Skin epidermis (tissue), 12 donors: ENCODE results near the gene HNRNPA1.
"Not testable (repeated sequence)": the region's sequence is repeated elsewhere in the genome, so short reads cannot be mapped to it uniquely, and the experiment has no call there.

Experiments used
- H3K27ac ChIP-seq, 21 experiments: fragments of 200-600 bp; sonication (generic) in 11 of 21; one replicate each; pipeline ENCODE4 v1.5.0; 2020; ENCODE audit warnings: mild to moderate bottlenecking in 3 of 21, inconsistent platforms in 2 of 21, moderate library complexity in 2 of 21
- H3K4me3 ChIP-seq, 7 experiments: fragments of 200-600 bp; sonication (generic) in 2 of 7; one replicate each; pipeline ENCODE4 v1.5.0; 2020; ENCODE audit warnings: inconsistent platforms in 2 of 7, mild to moderate bottlenecking in 2 of 7, moderate library complexity in 1 of 7

The HNRNPA1 gene

GRCh38 chr12:54280468-54281260, at the start of gene HNRNPA1:
Gene HNRNPA1, plus strand, starts transcription at chr12:54280726. Its CDS starts 82 bp downstream, at chr12:54280808.
- peak within 1 kb of the TSS; percentile 35 to 97 (median 93) for H3K27ac ChIP-seq
- H3K4me3 ChIP-seq: peak within 1 kb of the TSS; percentile 50 to 90 (median 83)

DNA sequence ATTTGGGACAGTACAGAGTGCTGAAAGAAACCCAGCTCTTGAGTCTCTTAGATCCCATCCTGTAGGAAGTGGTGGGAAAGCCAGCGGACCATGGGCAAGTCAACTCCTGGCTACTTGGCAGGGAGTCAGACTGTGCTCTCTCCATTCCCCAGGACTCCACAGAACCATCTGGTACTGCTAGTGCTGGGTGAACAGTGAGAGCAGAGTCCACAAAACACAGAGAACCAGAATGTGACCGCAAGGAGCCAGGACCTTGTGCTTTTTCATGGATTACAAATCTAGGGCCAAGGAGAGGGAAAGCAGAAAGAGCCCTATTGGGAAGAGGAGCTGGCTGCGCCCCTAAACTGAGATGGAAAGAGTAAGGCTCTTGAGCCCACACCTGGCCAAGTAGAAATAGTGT, 49.3 kb upstream of the HNRNPA1 start:
- not testable (repeated sequence) for H3K4me3 ChIP-seq, H3K27ac ChIP-seq

- no peak overlapping the region for H3K27ac ChIP-seq
- no peak overlapping the region for H3K4me3 ChIP-seq
These were observed 47.7 kb upstream of the HNRNPA1 start for GRCh38 chr12:54232790-54233189.

DNA sequence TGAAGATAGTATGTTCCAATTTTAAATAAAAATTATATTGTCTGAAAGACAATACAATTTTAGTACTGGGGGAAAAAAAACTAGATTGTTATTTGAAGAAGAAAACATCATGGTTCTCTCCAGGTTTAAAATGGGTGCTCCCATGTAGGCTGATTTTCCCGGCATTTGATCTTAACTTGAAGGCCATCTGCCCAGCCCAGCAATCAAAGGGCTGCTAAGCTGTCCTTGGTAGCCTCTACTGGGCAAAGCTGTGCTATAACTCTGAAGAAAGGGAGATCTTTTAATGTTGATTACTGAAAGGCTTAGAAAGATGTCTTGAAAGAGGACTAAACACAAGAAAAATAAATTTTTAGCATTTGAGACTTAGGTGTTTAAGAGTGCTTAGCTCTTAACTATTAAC, 42.0 kb upstream of the HNRNPA1 start:
- H3K4me3 ChIP-seq: no peak overlapping the region

DNA sequence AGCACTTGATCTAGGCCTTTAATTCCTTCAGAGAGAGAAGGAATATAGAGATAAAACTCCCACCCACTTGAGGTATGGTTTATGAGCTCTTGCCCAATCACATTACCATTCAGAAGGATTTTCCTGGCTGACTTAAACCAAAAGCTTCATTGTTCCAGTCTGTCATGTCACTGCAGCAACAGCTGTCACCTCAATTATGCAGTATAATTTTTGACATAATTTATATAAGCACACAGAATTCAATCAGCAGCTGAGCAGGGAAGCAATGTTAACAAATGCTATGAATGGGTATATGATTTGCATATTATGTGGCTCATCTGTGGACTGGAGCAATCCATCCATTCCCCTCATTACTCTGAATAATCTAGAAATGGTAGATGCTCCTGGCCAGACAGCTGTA, 40.9 kb upstream of the HNRNPA1 start:
- H3K4me3 ChIP-seq: no peak overlapping the region
- H3K27ac ChIP-seq: peak overlapping the region in 2 of 21 experiments; percentile 12 to 18

More for the DNA sequence above, 42.0 kb upstream of the HNRNPA1 start:
- no peak overlapping the region for H3K27ac ChIP-seq

- no peak overlapping the region for H3K4me3 ChIP-seq
- H3K27ac ChIP-seq: peak overlapping the region in 3 of 21 experiments; percentile 12 to 18 (median 12)
These were observed 40.4 kb upstream of the HNRNPA1 start for GRCh38 chr12:54240129-54240528.

- Histone ChIP-seq H3K27ac (peak overlapping the region in 3 of 21 experiments; percentile 12 to 42 (median 24)), H3K4me3 (no peak overlapping the region)
These were observed 39.4 kb upstream of the HNRNPA1 start for GRCh38 chr12:54240971-54241588.

GRCh38 chr12:54246011-54246641, 34.4 kb upstream of the HNRNPA1 start:
- Histone ChIP-seq H3K27ac (no peak overlapping the region), H3K4me3 (no peak overlapping the region)

GRCh38 chr12:54249489-54249888, 31.0 kb upstream of the HNRNPA1 start:
- Histone ChIP-seq H3K4me3 (no peak overlapping the region), H3K27ac (no peak overlapping the region)

- no peak overlapping the region for H3K27ac ChIP-seq
- H3K4me3 ChIP-seq: no peak overlapping the region
These were observed 28.8 kb upstream of the HNRNPA1 start for GRCh38 chr12:54251667-54252284.

GRCh38 chr12:54253240-54253639, 27.3 kb upstream of the HNRNPA1 start:
- Histone ChIP-seq H3K27ac (no peak overlapping the region), H3K4me3 (no peak overlapping the region)

DNA sequence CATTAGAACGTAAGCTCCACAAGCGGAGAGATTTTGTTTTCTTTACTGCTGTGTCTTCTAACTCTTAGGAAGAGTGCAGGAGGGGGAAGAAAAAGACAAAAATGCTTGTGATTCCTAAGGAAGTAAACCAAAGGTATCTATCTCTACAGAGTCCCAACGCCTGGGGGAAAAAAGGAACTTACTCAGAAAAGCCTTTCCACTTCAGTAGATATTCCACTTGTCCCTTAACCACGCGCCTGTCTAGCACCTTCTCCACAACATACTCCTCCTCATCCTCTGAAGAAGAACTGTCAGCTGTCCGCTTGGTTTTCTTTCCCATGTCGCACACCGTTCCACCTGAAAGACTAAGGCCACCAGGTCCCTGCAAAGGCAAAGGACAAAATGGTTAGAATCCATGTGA, 23.2 kb upstream of the HNRNPA1 start:
- Histone ChIP-seq H3K4me3 (no peak overlapping the region), H3K27ac (peak overlapping the region in 1 of 21 experiments; percentile 63)

GRCh38 chr12:54258201-54258681, 22.3 kb upstream of the HNRNPA1 start:
- H3K27ac ChIP-seq: peak overlapping the region in 10 of 21 experiments; percentile 3 to 71 (median 60)
- H3K4me3 ChIP-seq: no peak overlapping the region

DNA sequence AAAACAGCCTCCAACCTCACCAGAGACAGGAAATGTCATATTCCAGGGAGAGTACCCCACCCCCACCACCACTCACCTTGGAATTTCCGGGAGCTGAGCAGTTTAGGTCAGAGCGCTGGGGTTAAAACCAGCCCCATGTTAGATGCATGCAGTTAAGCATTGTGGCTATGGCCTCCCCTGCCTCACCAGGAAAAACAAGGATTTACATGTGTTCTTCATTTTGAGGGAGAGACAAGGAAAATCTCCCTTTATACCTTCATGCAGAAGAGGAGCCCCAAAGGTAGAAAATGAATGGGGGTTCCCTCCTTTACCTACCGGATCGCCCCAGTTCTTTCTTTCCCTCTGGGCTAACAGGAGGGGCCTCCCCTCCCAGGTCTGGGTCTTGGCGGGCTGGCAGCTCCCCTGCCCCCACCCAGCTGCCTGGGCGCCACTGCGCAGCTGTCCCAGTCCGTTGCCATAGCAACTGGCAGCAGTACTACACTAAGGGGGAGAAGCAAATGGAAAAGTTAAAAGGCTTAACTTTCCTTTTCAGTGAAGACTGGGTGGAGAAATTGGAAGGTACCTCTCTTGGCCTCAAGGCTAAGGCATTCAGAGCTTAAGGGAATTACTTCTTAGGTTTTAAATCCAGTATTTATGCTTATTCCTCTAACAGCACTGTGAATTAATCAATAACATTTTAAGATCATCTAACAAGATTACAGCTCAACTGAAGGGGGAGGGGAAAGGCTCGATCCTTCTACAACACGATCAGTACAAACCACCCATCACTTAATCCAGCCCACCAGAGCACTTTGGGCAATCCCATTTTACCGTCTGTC, 21.1 kb upstream of the HNRNPA1 start:
- H3K4me3 ChIP-seq: peak overlapping the region; percentile 2 to 28 (median 20)
- peak overlapping the region in 19 of 21 experiments; percentile 9 to 71 (median 53) for H3K27ac ChIP-seq

DNA sequence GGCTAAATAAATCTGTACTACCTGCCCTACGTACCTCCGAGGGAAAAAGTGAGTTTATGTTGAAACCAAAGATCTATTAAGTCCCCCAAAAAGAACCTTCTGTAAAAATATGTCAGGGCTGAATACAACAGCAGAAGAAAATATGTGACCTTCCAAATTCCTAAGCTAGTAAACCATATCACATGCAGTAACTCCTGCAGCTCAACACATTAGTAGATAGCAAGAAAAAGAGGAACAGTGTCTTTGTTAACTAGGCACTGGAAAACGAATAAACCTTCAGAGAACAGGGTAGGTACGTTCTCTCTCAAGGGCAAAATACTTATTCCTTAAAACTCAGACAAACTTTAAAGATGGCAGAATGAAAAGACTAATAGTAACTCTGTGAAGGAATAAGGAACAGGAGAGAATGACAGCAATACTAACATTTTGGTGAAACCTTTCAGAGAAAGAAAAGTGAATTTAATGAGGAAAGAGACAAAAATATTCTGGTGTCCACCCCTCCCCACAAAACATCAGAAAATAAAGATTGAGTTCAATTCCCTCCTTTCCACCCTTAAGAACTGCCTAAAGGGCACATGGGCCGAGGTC, 18.6 kb upstream of the HNRNPA1 start:
- Histone ChIP-seq H3K27ac (peak overlapping the region in 6 of 21 experiments; percentile 2 to 39 (median 10)), H3K4me3 (no peak overlapping the region)

- H3K27ac ChIP-seq: peak overlapping the region in 4 of 21 experiments; percentile 5 to 39 (median 32)
These were observed 18.1 kb upstream of the HNRNPA1 start for GRCh38 chr12:54262403-54262925.

GRCh38 chr12:54265364-54265812, 15.1 kb upstream of the HNRNPA1 start:
- Histone ChIP-seq H3K4me3 (no peak overlapping the region), H3K27ac (no peak overlapping the region)

More at GRCh38 chr12:54262403-54262925, 18.1 kb upstream of the HNRNPA1 start:
- H3K4me3 ChIP-seq: no peak overlapping the region

GRCh38 chr12:54266852-54267251, 13.7 kb upstream of the HNRNPA1 start:
- Histone ChIP-seq H3K27ac (no peak overlapping the region), H3K4me3 (no peak overlapping the region)
